Caco-2 (cell line): ENCODE measurements around the gene ZBTB16. TPM values are rescaled to one million over a fixed set of nuclear protein-coding genes. Genes with fewer than 3 reads are reported as not detected.

Experiments used
- BruUV-seq: library from RNA; stranded (reverse); fragments of 400-500 nt; replicated peaks from 2 replicates; lab custom pipeline; 2021; lab: Mats Ljungman, UMichigan
- CTCF ChIA-PET: fragments of 300-600 bp; sonication (Branson Sonifier 250); formaldehyde crosslinking; loops from one replicate; lab custom pipeline; 2022; ENCODE audit warnings: antibody characterized with exemption; lab: Charles Lee
- POLR2A ChIA-PET: fragments of 300-600 bp; sonication (Branson Sonifier 250); formaldehyde crosslinking; loops from one replicate; lab custom pipeline; 2022; ENCODE audit warnings: antibody characterized with exemption; lab: Charles Lee
- DNase-seq, 2 experiments: peaks; one replicate each; pipeline versions ENCODE4 v3.0.0 to v3.0.0-alpha.2; 2020 to 2022
- H3K27me3 ChIP-seq: replicated peaks from 2 replicates; pipeline ENCODE4 v1.6.0; 2011; ENCODE audit warnings: low read length; ENCODE audit not compliant: control insufficient read depth, insufficient read depth
- H3K36me3 ChIP-seq: 2 replicates; pipeline ENCODE4 v1.5.1; 2011; ENCODE audit warnings: low read length; ENCODE audit not compliant: control insufficient read depth, insufficient read depth
- H3K4me1 ChIP-seq: fragments of 250-450 bp; sonication (Bioruptor Pico); 2 replicates; pipeline ENCODE4 v1.5.1; 2020; ENCODE audit warnings: mild to moderate bottlenecking
- H3K4me3 ChIP-seq: 2 replicates; pipeline ENCODE4 v1.5.1; 2011; ENCODE audit warnings: low read depth, mild to moderate bottlenecking, control low read depth, low read length
- H3K9me3 ChIP-seq: fragments of 250-450 bp; sonication (Bioruptor Pico); 2 replicates; pipeline ENCODE4 v1.5.1; 2020; ENCODE audit warnings: mild to moderate bottlenecking, moderate library complexity
- H3K27ac Mint-ChIP-seq: one replicate; pipeline ENCODE4 v1.8.0; 2022; ENCODE audit warnings: mixed read lengths; ENCODE audit not compliant: unreplicated experiment
- H3K27me3 Mint-ChIP-seq: one replicate; pipeline ENCODE4 v1.8.0; 2022; ENCODE audit warnings: mixed read lengths; ENCODE audit not compliant: insufficient read depth, unreplicated experiment
- H3K36me3 Mint-ChIP-seq: one replicate; pipeline ENCODE4 v1.8.0; 2022; ENCODE audit warnings: mild to moderate bottlenecking, mixed read lengths; ENCODE audit not compliant: insufficient read depth, unreplicated experiment
- H3K4me1 Mint-ChIP-seq: one replicate; pipeline ENCODE4 v1.8.0; 2022; ENCODE audit warnings: low read depth, mixed read lengths; ENCODE audit not compliant: unreplicated experiment
- H3K4me3 Mint-ChIP-seq: one replicate; pipeline ENCODE4 v1.8.0; 2022; ENCODE audit warnings: mild to moderate bottlenecking, moderate library complexity, mixed read lengths; ENCODE audit not compliant: unreplicated experiment
- H3K9me3 Mint-ChIP-seq: one replicate; pipeline ENCODE4 v1.8.0; 2022; ENCODE audit warnings: mixed read lengths; ENCODE audit not compliant: unreplicated experiment
- CTCF ChIP-seq, 2 experiments: fragments of 200-600 bp in 1 of 2; IDR thresholded peaks; 1 replicate in 1 of 2; 2 replicates in 1 of 2; pipeline versions ENCODE4 v1.5.1 to v1.8.0; 2011 to 2022; ENCODE audit warnings: antibody characterized with exemption in 1 of 2, control low read depth in 1 of 2, inconsistent platforms in 1 of 2, low read depth in 1 of 2, low read length in 1 of 2, mild to moderate bottlenecking in 1 of 2, moderate library complexity in 1 of 2; ENCODE audit not compliant: insufficient read depth in 1 of 2, severe bottlenecking in 1 of 2, unreplicated experiment in 1 of 2
- intact Hi-C: fragments of 100-400 bp; cut with micrococcal nuclease; formaldehyde crosslinking; loops from one replicate; pipeline ENCODE4 v1.10.0; 2022; ENCODE audit not compliant: unreplicated experiment
- total RNA-seq: library from RNA; stranded (reverse); gene quantifications from 2 replicates; pipeline ENCODE4 v1.2.3, GENCODE V29; 2022

The ZBTB16 gene
- total RNA-seq, 1 experiment from 2014 or later, result 12.7 TPM

- no peaks in the 10 kb centered on the region for H3K36me3 Mint-ChIP-seq
- CTCF ChIA-PET, result interaction anchor here (0.5 to 1.9 kb wide), 4 partner anchors 16 to 548 kb away, joined by 3 to 6 read pairs (median 5); no protein-coding TSS in a partner anchor
- H3K9me3 Mint-ChIP-seq, result no peaks in the 10 kb centered on the region
- DNase-seq, result no peak
- Histone ChIP-seq H3K4me1 (peaks cover 16% of the 10 kb centered on the region; the same call in 1 of the 2 replicates), H3K4me3 (no peak overlapping the region), H3K36me3 (no peaks in the 10 kb centered on the region), H3K9me3 (no peaks in the 10 kb centered on the region), H3K27me3 (peaks cover 1% of the 10 kb centered on the region; the same call in 1 of the 2 replicates)
- H3K4me3 Mint-ChIP-seq, result no peak overlapping the region
- H3K27me3 Mint-ChIP-seq, result peaks cover 2% of the 10 kb centered on the region
- H3K4me1 Mint-ChIP-seq, result peaks cover 21% of the 10 kb centered on the region
- no peak for TF ChIP-seq CTCF (IDR thresholded peaks at IDR 0.05; ENCODE audit: insufficient read depth in 1 of 2, low read depth in 1 of 2, low read length in 1 of 2, severe bottlenecking in 1 of 2, unreplicated experiment in 1 of 2)
- intact Hi-C loops, result no loop called here
- no peak overlapping the region for H3K27ac Mint-ChIP-seq
- BruUV-seq, result no TSS peak
- POLR2A ChIA-PET, result no interaction called here
Measured at GRCh38 chr11:114278342-114279065, 219.0 kb downstream of the ZBTB16 start.

GRCh38 chr11:114279792-114280546, 220.5 kb downstream of the ZBTB16 start:
- no peaks in the 10 kb centered on the region; the same call in 1 of the 2 replicates for H3K27me3 ChIP-seq
- H3K36me3 ChIP-seq, result no peaks in the 10 kb centered on the region
- H3K4me3 ChIP-seq, result no peak overlapping the region
- H3K9me3 ChIP-seq, result no peaks in the 10 kb centered on the region
- H3K4me1 Mint-ChIP-seq, result peaks cover 21% of the 10 kb centered on the region
- H3K27me3 Mint-ChIP-seq, result no peaks in the 10 kb centered on the region
- DNase-seq, result no peak
- POLR2A ChIA-PET, result no interaction called here
- BruUV-seq, result no TSS peak
- intact Hi-C loops, result loop anchor here (1.0 to 10.0 kb wide), 8 partner anchors 36 to 482 kb away; partner anchors contain the start of genes C11orf71 and RBM7
- TF ChIP-seq CTCF (IDR thresholded peaks at IDR 0.05; ENCODE audit: insufficient read depth in 1 of 2, low read depth in 1 of 2, low read length in 1 of 2, severe bottlenecking in 1 of 2, unreplicated experiment in 1 of 2), result no peak
- H3K4me1 ChIP-seq, result peaks cover 16% of the 10 kb centered on the region; the same call in 1 of the 2 replicates
- no peak overlapping the region for H3K27ac Mint-ChIP-seq
- CTCF ChIA-PET, result interaction anchor here (1.2 to 1.3 kb wide), 3 partner anchors 13 to 60 kb away, joined by 5 to 12 read pairs (median 6); no protein-coding TSS in a partner anchor
- H3K36me3 Mint-ChIP-seq, result no peaks in the 10 kb centered on the region
- H3K9me3 Mint-ChIP-seq, result no peaks in the 10 kb centered on the region
- H3K4me3 Mint-ChIP-seq, result no peak overlapping the region

- Mint-ChIP-seq H3K27me3 (no peaks in the 10 kb centered on the region), H3K4me3 (no peak overlapping the region), H3K9me3 (no peaks in the 10 kb centered on the region), H3K36me3 (no peaks in the 10 kb centered on the region), H3K27ac (no peak overlapping the region), H3K4me1 (peaks cover 27% of the 10 kb centered on the region)
- ChIA-PET POLR2A (no interaction called here), CTCF (interaction anchor here (0.6 to 1.3 kb wide), 9 partner anchors 14 to 458 kb away, joined by 3 to 12 read pairs (median 5); no protein-coding TSS in a partner anchor)
- BruUV-seq, result no TSS peak
- DNase-seq, result peak; percentile 86
- Histone ChIP-seq H3K36me3 (no peaks in the 10 kb centered on the region), H3K4me1 (peaks cover 22% of the 10 kb centered on the region; the same call in 1 of the 2 replicates), H3K27me3 (no peaks in the 10 kb centered on the region; the same call in 1 of the 2 replicates), H3K9me3 (no peaks in the 10 kb centered on the region), H3K4me3 (no peak overlapping the region)
- intact Hi-C loops, result loop anchor here (1.0 to 10.0 kb wide), 8 partner anchors 36 to 482 kb away; partner anchors contain the start of genes C11orf71 and RBM7
- peak; percentile 94 to 95 for TF ChIP-seq CTCF (IDR thresholded peaks at IDR 0.05; ENCODE audit: insufficient read depth in 1 of 2, low read depth in 1 of 2, low read length in 1 of 2, severe bottlenecking in 1 of 2, unreplicated experiment in 1 of 2)
Measured at GRCh38 chr11:114280696-114281095, 221.2 kb downstream of the ZBTB16 start.
